Dedifferentiated amniotic fluid mesenchymal stem cell (primary cell): ENCODE data around the gene PHF23.

Source experiments
- DNase-seq: peaks from one replicate; pipeline ENCODE4 v3.0.0-alpha.2; 2016; ENCODE audit errors: extremely low spot score

Gene PHF23

DNA sequence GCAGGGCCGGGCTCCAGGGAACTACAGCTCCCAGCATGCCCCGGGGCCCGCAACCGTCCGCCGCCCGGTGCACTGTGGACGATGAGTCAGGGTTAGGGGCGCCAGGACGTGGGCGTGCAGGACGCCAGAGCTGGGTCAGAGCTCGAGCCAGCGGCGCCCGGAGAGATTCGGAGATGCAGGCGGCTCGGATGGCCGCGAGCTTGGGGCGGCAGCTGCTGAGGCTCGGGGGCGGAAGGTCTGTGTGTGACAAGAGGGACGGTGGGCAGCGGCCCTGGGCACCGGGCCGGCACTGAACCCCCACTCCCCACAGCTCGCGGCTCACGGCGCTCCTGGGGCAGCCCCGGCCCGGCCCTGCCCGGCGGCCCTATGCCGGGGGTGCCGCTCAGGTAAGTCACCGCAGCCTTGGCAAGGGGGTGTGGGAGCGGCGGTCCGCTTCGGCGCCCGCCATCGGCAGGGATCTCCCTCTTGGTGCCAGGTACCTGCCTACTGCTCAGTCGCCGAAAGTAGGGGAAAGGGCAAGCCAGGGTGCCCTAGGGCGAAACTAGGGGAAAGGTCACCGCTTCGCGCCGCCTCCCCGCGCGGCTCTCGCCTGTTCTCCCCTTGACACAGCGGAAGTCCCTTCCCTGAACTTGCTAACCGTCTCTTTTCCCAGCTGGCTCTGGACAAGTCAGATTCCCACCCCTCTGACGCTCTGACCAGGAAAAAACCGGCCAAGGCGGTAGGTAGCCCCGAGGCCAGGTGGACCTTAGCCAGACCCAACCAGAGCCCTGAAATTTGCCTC, 19.3 kb downstream of the PHF23 start, which contains the start of the genes ACADVL and DLG4:
TSS of gene ACADVL (plus strand) at position 127 of the 781 bp plus-strand sequence. CDS start at position 174, 47 bp downstream.
TSS of gene DLG4 (minus strand) at position 25 of the 781 bp plus-strand sequence.
- peak; percentile 87 for DNase-seq

GRCh38 chr17:7219229-7219811, 19.9 kb downstream of the PHF23 start:
- no peak for DNase-seq

DNA sequence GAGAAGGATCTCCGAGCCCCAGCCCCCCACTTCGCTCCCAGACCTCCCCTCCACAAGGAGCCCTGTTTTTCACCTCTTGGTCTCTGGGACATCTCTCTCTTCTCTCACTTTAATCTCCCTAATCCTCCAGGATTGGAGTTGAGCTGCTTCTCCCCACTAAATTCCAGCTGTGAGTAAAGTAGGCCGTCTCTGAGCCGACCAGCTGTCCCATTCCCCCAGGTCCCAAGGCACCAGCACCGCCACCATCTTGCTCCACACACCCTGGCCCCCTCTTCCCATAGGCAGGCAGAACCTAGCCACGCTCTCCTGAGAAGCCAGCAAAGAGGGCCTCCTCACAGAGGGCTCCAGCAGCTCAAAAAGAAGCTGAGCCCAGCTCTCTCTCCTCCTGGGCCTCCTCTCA, 20.5 kb downstream of the PHF23 start:
- no peak for DNase-seq

DNA sequence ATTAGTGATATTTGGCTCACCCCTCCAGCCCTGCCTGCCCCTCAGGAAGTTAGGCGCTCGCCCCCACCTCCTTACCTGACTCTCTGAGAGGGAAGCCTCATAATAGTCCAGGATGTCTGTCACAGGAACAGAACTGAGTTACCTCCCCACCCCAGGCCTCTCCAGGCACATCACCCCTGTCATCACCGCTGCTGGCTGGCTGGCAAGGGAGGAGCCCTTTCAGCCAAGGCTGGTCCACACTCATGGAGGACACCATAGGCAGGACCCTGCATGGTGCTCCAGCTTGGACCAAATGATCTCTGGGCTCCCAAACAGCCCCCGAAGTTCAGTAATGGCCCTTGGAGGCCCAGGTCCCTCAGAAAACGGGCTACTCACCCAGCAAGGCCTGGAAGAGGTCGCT, 21.1 kb downstream of the PHF23 start:
- no peak for DNase-seq

DNA sequence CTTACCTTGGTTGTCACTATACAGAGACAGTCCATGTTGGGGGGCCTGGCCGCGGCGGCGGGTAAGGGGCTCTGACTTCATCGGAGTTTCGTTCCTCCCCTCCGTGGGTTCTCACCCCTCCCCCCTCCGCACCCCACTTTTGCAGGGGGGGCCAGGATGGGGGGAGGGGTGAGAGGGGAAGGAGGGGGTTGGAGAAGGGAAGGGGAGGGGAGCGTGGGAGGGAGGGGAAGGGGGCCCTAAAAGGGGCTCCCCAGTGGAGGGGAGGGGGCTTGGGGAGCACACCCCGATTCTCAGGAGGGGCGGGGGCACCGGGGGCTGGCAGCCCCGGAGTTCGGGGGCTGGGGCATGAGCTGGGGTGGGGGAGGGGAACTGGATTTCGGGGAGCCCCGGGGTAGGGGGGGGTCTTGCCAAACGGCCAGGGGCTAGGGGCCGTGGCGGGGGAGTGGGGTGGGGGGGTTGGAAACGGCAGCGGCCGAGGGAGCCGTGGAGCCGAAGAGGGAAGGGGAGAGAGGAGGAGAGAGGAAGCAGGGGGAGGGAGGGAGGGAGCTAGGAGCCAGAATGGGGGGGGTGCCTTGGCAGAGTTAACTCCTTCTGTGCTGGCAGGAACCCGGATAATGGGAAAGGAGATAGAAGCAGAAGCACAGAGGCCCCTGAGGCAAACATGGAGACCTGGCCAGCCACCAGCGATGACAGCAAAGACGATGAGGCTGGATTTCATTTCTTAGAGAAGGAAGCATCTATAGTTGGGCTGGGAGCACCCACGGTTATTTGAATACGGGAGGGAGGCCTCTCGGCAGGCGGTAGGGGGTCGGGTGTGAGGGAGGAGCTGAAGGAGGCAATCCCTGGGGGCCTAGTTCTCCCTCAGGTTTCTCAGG, 21.9 kb downstream of the PHF23 start:
- peak; percentile 57 for DNase-seq

DNA sequence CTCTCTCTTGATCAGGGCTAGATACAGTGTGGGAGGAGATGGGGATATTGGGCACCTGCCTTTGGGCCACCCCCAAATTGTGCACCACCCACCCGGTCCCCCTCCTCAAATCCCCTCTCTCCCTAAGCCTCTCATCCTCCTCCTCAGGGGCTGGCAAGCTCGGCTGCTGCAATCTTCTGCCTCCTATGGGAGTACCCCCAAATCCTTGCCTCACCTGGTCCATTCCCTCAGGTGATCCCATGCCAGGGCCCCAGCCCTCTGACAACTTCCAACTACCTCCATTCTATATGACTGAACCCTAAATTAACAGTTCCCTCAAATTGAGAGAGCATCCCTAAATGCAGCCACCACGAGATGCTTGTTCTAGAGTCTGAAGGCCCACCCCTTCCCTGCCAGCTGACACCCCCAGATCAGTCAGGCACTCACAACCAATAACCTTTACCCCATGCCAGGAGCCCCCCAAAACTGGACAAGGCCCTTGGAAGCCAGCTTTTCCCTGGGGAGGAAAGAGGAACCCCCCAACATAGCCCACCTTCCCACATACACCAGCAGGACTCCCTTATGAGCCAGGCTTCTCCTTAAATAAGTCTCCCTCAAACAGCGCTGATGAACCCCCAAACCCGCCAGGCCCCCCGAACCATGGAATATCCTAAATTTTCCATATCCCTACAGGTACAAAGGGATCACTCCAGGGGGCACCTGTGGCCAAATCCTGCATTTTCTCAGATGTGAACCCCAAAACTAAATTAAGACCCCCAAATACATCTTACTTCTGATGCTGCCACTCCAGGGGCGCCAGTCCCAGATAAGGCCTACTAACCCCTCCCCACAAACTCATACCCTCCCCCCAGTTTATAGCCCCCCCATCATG, 22.8 kb downstream of the PHF23 start:
- no peak for DNase-seq

GRCh38 chr17:7215652-7216180, 23.5 kb downstream of the PHF23 start:
- no peak for DNase-seq

GRCh38 chr17:7215136-7215638, 24.1 kb downstream of the PHF23 start:
- DNase-seq: no peak

DNA sequence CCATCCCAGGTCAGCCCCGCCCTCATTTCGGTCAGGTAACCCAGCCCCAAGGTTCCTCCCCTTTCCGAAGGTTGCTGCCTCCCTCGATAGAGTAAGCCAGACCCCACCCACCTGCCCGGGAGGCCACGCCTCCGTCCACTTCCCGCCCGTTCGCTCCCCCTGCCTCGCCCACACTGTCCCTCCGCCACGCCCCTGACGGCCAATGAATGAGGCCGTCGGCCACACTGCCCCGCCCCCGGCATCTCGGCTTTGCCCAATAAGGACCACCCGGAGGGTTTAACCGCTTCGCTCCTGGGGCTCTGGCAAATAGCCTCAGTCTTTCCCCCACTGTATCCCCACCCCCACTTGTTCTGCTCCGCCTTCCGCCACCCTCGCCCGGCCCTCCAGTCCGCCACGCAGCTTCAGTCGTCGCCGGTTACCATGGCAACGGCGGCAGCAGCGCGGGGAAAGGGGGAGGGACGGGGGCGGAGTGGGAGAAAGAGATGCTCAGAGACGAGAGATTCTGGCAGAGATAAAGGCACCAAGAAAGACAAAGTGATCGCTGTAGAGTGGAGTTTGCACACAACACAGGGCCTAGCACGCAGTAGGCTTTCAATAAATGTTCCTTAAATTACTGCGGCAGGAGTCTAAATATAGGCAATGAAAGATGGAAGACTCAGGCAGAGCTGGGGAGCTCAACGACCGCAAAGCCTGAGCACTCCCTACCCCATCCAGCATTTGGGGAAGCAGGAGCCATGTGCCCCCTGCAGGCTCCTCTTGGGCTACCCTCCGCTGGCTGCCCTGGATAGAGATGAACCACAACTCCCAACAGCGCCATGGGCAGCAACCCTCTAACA, 24.7 kb downstream of the PHF23 start:
- DNase-seq: peak; percentile 94

GRCh38 chr17:7213895-7214299, 25.4 kb downstream of the PHF23 start:
- DNase-seq: peak; percentile 21

DNA sequence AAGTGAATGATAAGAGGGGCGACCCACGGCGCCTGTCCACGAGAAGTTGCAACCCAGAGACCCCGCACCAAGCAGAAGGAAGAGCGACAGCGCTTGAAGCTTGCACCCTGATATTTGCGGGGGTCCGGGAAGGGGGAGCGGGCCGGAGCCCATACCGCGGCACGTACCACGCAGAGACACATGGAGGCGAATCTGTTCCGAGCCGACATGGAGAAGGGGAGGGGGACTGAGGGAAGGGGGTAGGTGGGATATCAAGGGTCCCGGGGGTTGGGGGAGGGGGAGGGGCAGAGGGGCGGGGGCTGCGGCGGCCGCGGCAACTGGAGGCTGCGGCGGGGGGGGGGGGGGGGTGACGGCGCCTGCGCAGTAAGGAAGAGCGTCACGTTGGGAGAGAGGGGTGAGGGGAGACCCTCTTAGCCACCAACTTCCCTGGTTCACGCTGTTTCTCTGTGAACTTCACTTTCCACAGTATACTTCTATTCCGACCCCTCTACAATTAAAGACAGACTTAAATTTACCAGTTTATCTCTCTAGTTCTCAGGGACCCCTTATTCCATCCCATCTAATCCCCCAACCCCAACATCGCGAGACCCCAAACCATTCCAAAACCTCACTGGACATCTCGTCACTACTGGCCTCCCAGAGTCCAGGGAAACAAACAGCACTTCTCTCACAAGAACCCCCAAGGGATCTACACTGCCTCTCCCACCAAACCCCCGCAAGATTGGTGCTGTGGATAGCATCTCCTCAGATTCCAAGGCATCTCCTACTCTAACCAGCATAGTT, 27.6 kb downstream of the PHF23 start:
- no peak for DNase-seq

DNA sequence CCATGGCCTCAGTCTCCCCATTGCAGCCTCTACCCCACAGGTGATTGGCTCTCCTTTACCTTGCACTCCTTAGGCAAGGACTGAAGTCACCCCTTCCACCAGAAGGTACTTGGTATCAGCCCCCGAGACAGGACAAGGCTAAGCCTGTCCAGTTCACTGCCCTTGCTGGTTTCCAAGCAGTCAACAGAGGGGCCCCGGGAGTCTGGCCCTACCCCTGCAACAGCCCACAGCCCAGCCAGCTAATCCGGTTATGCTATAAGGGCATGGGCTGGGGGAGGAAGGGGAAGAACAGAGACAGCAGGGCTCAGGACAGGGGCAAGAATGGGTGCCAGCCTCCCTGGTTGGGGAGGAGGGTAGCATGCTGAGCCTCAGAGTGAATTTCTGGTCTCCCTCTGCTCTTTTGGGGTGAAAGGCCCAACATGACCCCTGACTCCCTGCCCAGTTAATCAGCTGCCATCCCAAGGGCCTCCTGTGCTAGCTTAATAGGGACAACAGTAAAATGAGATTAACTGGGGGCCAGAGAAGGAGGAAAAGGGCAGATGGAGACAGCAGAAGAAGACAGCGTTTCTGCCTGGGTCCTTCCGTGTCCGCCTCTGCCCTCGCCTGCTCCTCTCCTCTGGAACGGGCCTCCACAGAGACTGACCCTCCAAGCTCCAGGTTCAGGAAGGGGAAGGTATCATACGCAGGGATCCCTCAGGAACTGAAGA, 30.4 kb downstream of the PHF23 start:
- no peak for DNase-seq

- no peak for DNase-seq
Observed at GRCh38 chr17:7208027-7208571, 31.2 kb downstream of the PHF23 start.

DNA sequence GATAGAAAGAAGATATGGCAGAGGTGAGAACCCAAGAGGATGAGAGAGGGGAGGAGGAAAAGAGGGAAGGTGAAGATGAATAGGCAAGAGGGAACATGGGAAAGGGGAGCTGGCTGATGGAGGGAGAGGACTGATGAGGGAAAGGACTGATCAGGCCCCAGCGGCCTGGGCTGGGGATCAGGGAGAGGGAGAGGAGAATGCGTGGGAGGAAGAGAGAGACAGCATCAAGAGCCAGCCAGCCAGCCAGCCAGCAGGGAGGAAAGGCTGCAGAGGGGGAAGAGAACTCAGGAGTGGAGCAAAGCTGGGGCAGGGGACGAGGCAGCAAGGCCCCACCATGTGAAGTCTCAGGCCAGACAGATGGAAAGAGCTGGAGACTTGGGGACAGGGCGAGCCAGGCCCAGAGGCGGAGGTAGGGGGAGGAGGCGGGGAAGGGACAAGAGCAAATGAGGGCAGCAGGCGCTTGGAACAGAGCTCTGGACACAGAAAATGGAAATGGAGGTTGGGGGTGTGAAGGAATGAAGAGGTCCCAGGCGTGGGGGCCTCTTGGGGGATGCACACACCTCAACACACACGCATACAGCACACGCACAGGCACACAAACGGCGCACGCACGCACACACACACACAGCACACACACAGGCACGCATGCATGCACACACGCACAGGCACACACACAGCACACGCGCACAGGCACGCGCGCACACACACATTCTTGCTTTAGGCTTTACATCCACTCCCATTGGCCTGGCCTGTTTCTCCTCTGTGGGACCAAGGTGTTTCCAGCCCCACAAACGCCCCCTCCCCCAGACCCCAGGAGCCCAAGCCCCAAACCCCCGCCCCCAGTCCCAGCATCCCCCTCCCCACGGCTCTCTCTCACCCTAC, 31.9 kb downstream of the PHF23 start:
- DNase-seq: no peak

DNA sequence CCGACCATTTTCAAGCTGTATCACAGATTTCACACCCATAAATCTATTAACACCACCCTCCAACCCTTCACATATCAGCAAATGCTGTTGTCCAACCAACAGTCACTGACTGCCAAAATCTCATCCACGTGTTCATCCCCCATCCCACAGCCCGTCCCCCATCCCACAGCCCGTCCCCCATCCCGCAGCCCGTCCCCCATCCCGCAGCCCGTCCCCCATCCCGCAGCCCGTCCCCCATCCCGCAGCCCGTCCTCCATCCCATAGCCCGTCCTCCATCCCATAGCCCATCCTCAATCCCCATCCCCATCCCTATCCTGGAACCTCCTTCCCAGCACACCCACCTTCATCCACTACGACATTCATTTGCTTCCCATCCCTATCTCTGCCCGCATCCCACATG, 33.7 kb downstream of the PHF23 start:
- no peak for DNase-seq

DNA sequence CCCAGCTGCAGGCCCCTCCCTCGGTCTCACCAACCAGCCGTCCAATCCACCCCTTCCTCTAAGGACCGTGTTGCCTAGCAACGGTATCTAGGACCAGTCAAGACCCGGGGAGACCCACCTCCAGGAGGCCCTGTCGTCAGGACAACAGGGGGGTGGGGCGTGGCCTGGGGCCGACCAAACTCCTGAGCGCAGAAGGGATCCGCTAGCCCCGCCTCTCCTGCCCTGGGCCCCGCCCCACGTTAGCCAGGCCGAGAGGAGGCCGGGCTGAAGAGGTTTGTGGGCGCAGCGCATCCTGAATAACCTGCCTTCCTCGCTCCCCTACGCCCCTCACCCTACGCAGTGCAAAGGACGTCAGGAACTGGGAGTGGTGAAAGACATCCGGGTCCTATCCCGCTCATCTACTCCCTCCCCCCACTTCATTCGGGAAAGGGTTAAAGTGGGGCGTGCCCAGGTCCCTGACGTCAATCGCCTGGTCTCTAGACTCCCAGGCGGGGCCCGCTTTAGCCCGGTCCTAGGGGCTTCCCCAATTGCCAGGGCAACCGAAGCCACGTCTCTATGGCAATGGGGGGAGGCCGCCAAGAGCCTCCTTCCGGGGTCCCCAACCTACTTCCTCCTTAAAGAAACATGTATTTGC, 34.3 kb downstream of the PHF23 start:
- DNase-seq: no peak

DNA sequence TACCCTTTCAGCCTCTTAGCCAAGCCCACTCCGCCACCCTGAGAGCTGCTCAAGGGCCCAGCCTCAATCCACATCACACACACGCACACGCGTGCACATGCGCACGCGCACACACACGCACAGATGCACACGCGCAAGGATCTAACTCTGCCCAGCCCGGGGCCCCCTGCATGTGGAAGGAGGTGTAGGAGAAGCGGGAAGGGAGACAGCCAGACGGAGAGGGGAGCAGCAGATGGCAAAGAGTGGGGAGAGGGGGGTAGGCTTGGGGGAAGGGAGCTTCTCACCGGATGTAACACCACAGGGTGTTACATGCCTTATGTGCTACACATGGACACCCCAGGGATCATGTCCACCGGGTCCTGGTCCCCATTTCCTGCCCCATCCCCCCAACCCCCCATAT, 34.9 kb downstream of the PHF23 start:
- no peak for DNase-seq
